ENCODE measurements around the gene LZTR1.
"Not testable (repeated sequence)": the region's sequence is repeated elsewhere in the genome, so short reads cannot be mapped to it uniquely, and the experiment has no call there.

Gene LZTR1

GRCh38 chr22:21042978-21043859 is 61.1 kb downstream of the LZTR1 start:
- no peak for FAIRE-seq

GRCh38 chr22:21043860-21044535 is 61.9 kb downstream of the LZTR1 start:
- FAIRE-seq = no peak

- no peak for FAIRE-seq
Measured at GRCh38 chr22:21044931-21045584, 63.0 kb downstream of the LZTR1 start.

- no peak for FAIRE-seq
Measured at GRCh38 chr22:21045585-21046294, 63.6 kb downstream of the LZTR1 start, which contains the start of gene LRRC74B. LRRC74B (plus strand) TSS chr22:21045946; CDS start chr22:21045987, 41 bp downstream.

DNA sequence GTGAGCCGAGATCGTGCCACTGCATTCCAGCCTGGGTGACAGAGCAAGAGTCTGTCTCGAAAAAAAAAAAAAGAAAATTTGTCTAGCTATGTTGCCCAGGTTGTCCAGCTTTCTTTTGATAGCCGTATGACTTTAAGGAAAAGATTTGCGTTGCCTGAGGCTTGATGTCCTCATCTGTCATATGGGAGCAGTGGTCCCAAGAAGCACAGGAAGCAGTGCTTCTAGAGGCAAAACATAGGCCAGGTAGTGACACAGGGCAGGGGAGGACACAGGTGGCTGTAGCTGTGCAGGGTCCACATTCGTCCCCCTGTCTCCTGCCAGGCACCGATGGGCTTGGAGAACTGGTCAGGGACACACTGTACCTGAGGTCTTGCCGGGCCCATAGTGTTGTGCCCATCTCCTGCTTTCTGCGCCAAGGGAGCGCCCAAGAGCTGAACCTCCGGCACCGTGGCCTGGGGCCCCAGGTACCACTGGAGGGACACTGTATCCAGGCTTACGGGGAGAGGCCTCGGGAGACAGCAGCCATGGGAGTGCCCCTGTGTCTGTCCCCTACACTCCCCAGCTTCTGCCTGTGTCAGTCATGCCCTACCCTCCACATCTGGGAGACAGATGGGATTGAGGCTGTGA is 65.1 kb downstream of the LZTR1 start:
- no peak for FAIRE-seq

DNA sequence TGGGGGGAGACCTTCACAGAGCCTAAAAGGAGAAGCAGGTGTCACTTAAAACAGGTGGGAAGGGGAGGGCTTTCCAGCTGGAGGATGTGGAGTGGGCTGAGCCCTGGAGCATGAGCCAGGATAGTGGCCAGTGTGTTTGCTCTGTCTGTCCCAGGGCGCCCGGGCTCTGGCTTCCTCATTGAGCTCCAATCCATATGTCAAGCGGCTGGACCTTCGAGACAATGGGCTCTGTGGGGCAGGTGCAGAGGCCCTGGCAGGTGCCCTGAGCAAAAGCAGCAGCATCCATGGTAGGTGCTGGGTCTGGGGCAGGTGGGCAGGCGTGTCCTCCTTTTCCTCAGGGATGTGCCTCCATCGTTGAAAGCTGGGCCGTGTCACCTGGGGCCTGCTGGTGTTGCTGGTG is 65.6 kb downstream of the LZTR1 start:
- FAIRE-seq = no peak

DNA sequence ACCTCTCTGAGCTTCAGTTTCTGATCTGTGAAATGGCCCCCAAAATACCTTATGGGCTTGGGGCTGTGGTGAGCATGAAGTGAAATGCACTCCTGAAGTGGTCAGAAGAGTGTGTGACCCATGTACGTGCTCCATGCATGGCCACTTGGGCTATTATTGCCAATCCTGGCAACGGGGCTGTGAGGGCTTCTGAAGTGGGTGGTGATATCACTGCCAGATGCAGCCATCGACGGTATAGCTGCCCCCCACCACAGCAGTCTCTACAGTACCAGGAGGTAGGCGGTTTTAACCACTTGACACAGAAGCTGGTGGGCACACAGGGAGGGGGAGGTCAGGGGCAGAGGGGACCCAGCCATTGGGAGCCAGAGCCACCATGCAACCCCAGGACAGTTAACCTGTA is 66.4 kb downstream of the LZTR1 start:
- FAIRE-seq = not testable (repeated sequence)
